Measurements from ENCODE around the gene ATRX. TPM values are rescaled to one million over a fixed set of nuclear protein-coding genes. Genes with fewer than 3 reads are reported as not detected.
"Not testable (repeated sequence)": the region's sequence is repeated elsewhere in the genome, so short reads cannot be mapped to it uniquely, and the experiment has no call there.

Gene ATRX
- total and polyA plus RNA-seq, 2 donors (not counting 3 experiments of a cell fraction or from before 2014, with no cell fraction given), result 23.5 to 101 TPM

- H3K4me1 ChIP-seq (ENCODE audit: control insufficient read depth, extremely low read depth, insufficient read depth, low read length); H4K20me1 ChIP-seq (replicated peaks; ENCODE audit: control insufficient read depth, extremely low read depth, insufficient read depth, low read length); H3K4me3 ChIP-seq (replicated peaks in 1 of 3; ENCODE audit: insufficient read depth in 1 of 3, low read depth in 1 of 3, low read length in 3 of 3); H3K27me3 ChIP-seq (ENCODE audit: control insufficient read depth in 2 of 2, insufficient read depth in 2 of 2, low read length in 2 of 2); H3K9me3 ChIP-seq (replicated peaks; ENCODE audit: control insufficient read depth, insufficient read depth, low read length); intact Hi-C loops (cut with micrococcal nuclease); dilution Hi-C loops (cut with MboI; ENCODE audit: extremely low pct_ligation_motif_present, low sequenced_read_pairs); H3K4me2 ChIP-seq (ENCODE audit: insufficient read depth, low read length); H2AFZ ChIP-seq (ENCODE audit: low read depth, low read length); BruUV-seq (replicated peaks); H3K36me3 ChIP-seq (ENCODE audit: control insufficient read depth in 2 of 2, extremely low read depth in 1 of 2, insufficient read depth in 2 of 2, low read length in 2 of 2); H3K9me1 ChIP-seq (replicated peaks; ENCODE audit: control insufficient read depth, extremely low read depth, insufficient read depth, low read length); FAIRE-seq; H3K9ac ChIP-seq (replicated peaks; ENCODE audit: extremely low read depth, insufficient read depth, low read length); POLR2A ChIA-PET; H3K27ac ChIP-seq (ENCODE audit: insufficient read depth, low read depth, low read length); DNase-seq (ENCODE audit: low read depth, low spot score); CTCF ChIA-PET: not testable (repeated sequence)
- H3K79me2 ChIP-seq (ENCODE audit: control insufficient read depth, insufficient read depth, low read length), result peaks cover 80% of the 10 kb centered on the region
These were observed 59.9 kb downstream of the ATRX start for GRCh38 chrX:77726095-77726494.

- Histone ChIP-seq H3K9ac (replicated peaks; ENCODE audit: extremely low read depth, insufficient read depth, low read length) (no peak overlapping the region), H3K4me3 (replicated peaks in 1 of 3; ENCODE audit: insufficient read depth in 1 of 3, low read depth in 1 of 3, low read length in 3 of 3) (no peak overlapping the region), H3K27ac (ENCODE audit: insufficient read depth, low read depth, low read length) (no peak overlapping the region), H3K4me1 (ENCODE audit: control insufficient read depth, extremely low read depth, insufficient read depth, low read length) (no peaks in the 10 kb centered on the region), H4K20me1 (replicated peaks; ENCODE audit: control insufficient read depth, extremely low read depth, insufficient read depth, low read length) (no peaks in the 10 kb centered on the region), H3K36me3 (ENCODE audit: control insufficient read depth in 2 of 2, extremely low read depth in 1 of 2, insufficient read depth in 2 of 2, low read length in 2 of 2) (no peaks in the 10 kb centered on the region), H3K4me2 (ENCODE audit: insufficient read depth, low read length) (no peak overlapping the region), H2AFZ (ENCODE audit: low read depth, low read length) (no peak overlapping the region), H3K27me3 (ENCODE audit: control insufficient read depth in 2 of 2, insufficient read depth in 2 of 2, low read length in 2 of 2) (no peaks in the 10 kb centered on the region), H3K9me1 (replicated peaks; ENCODE audit: control insufficient read depth, extremely low read depth, insufficient read depth, low read length) (no peaks in the 10 kb centered on the region), H3K9me3 (replicated peaks; ENCODE audit: control insufficient read depth, insufficient read depth, low read length) (no peaks in the 10 kb centered on the region), H3K79me2 (ENCODE audit: control insufficient read depth, insufficient read depth, low read length) (peaks cover 82% of the 10 kb centered on the region)
- intact Hi-C loops (cut with micrococcal nuclease), result no loop called here
- ChIA-PET CTCF (no interaction called here), POLR2A (no interaction called here)
- TF ChIP-seq FOS (IDR thresholded peaks at IDR 0.05; ENCODE audit: borderline replicate concordance, insufficient read depth, low read length), result no peak
- TF ChIP-seq POLR2AphosphoS5 (IDR thresholded peaks at IDR 0.05; ENCODE audit: insufficient read depth, low read depth, low read length), result no peak
- no peak for TF ChIP-seq JUN (IDR thresholded peaks at IDR 0.05; ENCODE audit: borderline replicate concordance, insufficient read depth, insufficient read length, low read depth)
- TF ChIP-seq MAX (IDR thresholded peaks at IDR 0.05; ENCODE audit: insufficient read depth, insufficient read length), result no peak
- TF ChIP-seq POLR2A (IDR thresholded peaks at IDR 0.05; ENCODE audit: low read depth, low read length), result no peak
- no peak for TF ChIP-seq EZH2 (IDR thresholded peaks at IDR 0.05; ENCODE audit: borderline replicate concordance, low read depth, low read length, severe bottlenecking)
- no peak for TF ChIP-seq MYC (IDR thresholded peaks at IDR 0.05; ENCODE audit: low read depth, low read length)
- no peak for TF ChIP-seq CTCF (IDR thresholded peaks at IDR 0.05; ENCODE audit: extremely low read depth in 1 of 2, insufficient read depth in 1 of 2, low read depth in 1 of 2, low read length in 2 of 2)
- no peak for TF ChIP-seq GATA2 (IDR thresholded peaks at IDR 0.05; ENCODE audit: insufficient read depth, insufficient read length, low read depth, low read length)
- dilution Hi-C loops (cut with MboI; ENCODE audit: extremely low pct_ligation_motif_present, low sequenced_read_pairs), result no loop called here
- BruUV-seq (replicated peaks), result no TSS peak
- FAIRE-seq (no peak), DNase-seq (ENCODE audit: low read depth, low spot score) (no peak)
These were observed 62.3 kb downstream of the ATRX start for GRCh38 chrX:77723681-77724080.
